ENCODE results near the gene DDX52. TPM values are rescaled to one million over a fixed set of nuclear protein-coding genes. Genes with fewer than 3 reads are reported as not detected.

DDX52 gene
- total and polyA plus RNA-seq, 9 of the 15 experiments (the other 6 are each of a cell fraction or from before 2014, with no cell fraction given), result 19.1 to 50.5 (median 34.8) TPM

DNA sequence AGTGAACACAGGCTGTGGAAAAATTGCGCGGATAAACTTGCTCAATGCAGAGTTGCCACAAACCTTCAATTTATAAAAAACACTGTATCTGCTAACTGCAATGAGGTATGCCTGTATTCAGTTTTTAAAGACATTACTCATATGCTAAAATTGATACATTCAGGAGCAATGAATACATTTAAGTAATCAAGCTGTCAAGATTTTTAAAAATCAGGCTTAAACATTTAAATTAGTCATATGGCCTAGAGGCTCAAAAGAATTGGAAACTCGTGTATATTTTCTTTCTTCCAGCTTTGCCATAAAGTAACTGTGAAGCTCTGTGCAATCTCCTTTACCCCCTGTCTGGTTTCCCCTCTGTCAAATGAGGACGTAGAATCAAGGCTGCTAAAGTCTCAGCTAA, 38.2 kb downstream of the DDX52 start:
- POLR2A ChIA-PET, result interaction anchor here (0.6 to 2.1 kb wide), 3 partner anchors 9 to 25 kb away, joined by 3 to 6 read pairs (median 3); no protein-coding TSS in a partner anchor
- no peak overlapping the region for H3K4me3 ChIP-seq
- peaks cover 2 to 9% of the 10 kb centered on the region in 2 experiments; a peak in 3 of 5 replicates for H3K4me1 ChIP-seq (replicated peaks in 1 of 2; ENCODE audit: control insufficient read depth in 2 of 2, insufficient read depth in 2 of 2, low read length in 2 of 2)
- H3K79me2 ChIP-seq (ENCODE audit: control insufficient read depth, insufficient read depth, low read length), result peaks cover 49% of the 10 kb centered on the region
- CTCF ChIA-PET (ENCODE audit: low intra/inter-chr PET ratio), result no interaction called here
- 83% methylated on average over 4 of the region's 4 CpGs for WGBS (ENCODE audit: insufficient coverage, low coverage, missing lambda C conversion rate)
- no peak overlapping the region for H2AFZ ChIP-seq (ENCODE audit: low read depth, low read length)
- H4K20me1 ChIP-seq (replicated peaks; ENCODE audit: control insufficient read depth, insufficient read depth, low read length), result no peaks in the 10 kb centered on the region
- ATAC-seq, result no peak
- no peaks in the 10 kb centered on the region for H3K27me3 ChIP-seq (ENCODE audit: control insufficient read depth in 2 of 2, insufficient read depth in 2 of 2, low read length in 2 of 2)
- H3K36me3 ChIP-seq (ENCODE audit: control insufficient read depth, insufficient read depth, low read length), result peaks cover 15% of the 10 kb centered on the region; the same call in 2 of the 3 replicates
- FAIRE-seq, result no peak
- no peak overlapping the region for H3K27ac ChIP-seq (ENCODE audit: extremely low read depth, low read depth, low read length)
- TF ChIP-seq NCOA1 (IDR thresholded peaks at IDR 0.05; ENCODE audit: low read depth), result no peak
- TF ChIP-seq MBD2 (IDR thresholded peaks at IDR 0.05; ENCODE audit: borderline replicate concordance, low read depth), result no peak
- no peak for TF ChIP-seq CBX2 (IDR thresholded peaks at IDR 0.05; ENCODE audit: insufficient read depth, low read length, poor library complexity, severe bottlenecking)
- TF ChIP-seq, protein P1, sequence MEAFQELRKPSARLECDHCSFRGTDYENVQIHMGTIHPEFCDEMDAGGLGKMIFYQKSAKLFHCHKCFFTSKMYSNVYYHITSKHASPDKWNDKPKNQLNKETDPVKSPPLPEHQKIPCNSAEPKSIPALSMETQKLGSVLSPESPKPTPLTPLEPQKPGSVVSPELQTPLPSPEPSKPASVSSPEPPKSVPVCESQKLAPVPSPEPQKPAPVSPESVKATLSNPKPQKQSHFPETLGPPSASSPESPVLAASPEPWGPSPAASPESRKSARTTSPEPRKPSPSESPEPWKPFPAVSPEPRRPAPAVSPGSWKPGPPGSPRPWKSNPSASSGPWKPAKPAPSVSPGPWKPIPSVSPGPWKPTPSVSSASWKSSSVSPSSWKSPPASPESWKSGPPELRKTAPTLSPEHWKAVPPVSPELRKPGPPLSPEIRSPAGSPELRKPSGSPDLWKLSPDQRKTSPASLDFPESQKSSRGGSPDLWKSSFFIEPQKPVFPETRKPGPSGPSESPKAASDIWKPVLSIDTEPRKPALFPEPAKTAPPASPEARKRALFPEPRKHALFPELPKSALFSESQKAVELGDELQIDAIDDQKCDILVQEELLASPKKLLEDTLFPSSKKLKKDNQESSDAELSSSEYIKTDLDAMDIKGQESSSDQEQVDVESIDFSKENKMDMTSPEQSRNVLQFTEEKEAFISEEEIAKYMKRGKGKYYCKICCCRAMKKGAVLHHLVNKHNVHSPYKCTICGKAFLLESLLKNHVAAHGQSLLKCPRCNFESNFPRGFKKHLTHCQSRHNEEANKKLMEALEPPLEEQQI (IDR thresholded peaks at IDR 0.05), result no peak
- TF ChIP-seq CBX8 (IDR thresholded peaks at IDR 0.05; ENCODE audit: borderline replicate concordance, extremely low read depth, low read depth, low read length, poor library complexity, severe bottlenecking), result no peak
- TF ChIP-seq, protein P2, sequence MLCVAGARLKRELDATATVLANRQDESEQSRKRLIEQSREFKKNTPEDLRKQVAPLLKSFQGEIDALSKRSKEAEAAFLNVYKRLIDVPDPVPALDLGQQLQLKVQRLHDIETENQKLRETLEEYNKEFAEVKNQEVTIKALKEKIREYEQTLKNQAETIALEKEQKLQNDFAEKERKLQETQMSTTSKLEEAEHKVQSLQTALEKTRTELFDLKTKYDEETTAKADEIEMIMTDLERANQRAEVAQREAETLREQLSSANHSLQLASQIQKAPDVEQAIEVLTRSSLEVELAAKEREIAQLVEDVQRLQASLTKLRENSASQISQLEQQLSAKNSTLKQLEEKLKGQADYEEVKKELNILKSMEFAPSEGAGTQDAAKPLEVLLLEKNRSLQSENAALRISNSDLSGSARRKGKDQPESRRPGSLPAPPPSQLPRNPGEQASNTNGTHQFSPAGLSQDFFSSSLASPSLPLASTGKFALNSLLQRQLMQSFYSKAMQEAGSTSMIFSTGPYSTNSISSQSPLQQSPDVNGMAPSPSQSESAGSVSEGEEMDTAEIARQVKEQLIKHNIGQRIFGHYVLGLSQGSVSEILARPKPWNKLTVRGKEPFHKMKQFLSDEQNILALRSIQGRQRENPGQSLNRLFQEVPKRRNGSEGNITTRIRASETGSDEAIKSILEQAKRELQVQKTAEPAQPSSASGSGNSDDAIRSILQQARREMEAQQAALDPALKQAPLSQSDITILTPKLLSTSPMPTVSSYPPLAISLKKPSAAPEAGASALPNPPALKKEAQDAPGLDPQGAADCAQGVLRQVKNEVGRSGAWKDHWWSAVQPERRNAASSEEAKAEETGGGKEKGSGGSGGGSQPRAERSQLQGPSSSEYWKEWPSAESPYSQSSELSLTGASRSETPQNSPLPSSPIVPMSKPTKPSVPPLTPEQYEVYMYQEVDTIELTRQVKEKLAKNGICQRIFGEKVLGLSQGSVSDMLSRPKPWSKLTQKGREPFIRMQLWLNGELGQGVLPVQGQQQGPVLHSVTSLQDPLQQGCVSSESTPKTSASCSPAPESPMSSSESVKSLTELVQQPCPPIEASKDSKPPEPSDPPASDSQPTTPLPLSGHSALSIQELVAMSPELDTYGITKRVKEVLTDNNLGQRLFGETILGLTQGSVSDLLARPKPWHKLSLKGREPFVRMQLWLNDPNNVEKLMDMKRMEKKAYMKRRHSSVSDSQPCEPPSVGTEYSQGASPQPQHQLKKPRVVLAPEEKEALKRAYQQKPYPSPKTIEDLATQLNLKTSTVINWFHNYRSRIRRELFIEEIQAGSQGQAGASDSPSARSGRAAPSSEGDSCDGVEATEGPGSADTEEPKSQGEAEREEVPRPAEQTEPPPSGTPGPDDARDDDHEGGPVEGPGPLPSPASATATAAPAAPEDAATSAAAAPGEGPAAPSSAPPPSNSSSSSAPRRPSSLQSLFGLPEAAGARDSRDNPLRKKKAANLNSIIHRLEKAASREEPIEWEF (CRISPR knock-in tag; IDR thresholded peaks at IDR 0.05), result no peak
- no peak for DNase-seq (ENCODE audit: extremely low read depth in 1 of 4, low spot score in 3 of 4)
- BruUV-seq (replicated peaks), result no TSS peak
- H3K9ac ChIP-seq (ENCODE audit: insufficient read depth in 1 of 2, low read depth in 2 of 2, low read length in 2 of 2), result no peak overlapping the region
- no peak overlapping the region for H3K4me2 ChIP-seq (ENCODE audit: insufficient read depth, low read length)
- H3K9me1 ChIP-seq (ENCODE audit: control insufficient read depth, insufficient read depth, low read length), result no peaks in the 10 kb centered on the region
- H3K9me3 ChIP-seq (replicated peaks; ENCODE audit: control insufficient read depth, insufficient read depth, low read depth, low read length), result no peaks in the 10 kb centered on the region
- intact Hi-C loops (cut with micrococcal nuclease) (no loop called here), in situ Hi-C loops (cut with MboI) (no loop called here)

All from K562 (cell line).